A549 (cell line): Measurements from ENCODE around the gene SORBS1.

Source experiments
- CTCF ChIP-seq: fragments of >200 bp; sonication (Bioruptor Twin); formaldehyde crosslinking; IDR thresholded peaks from 3 replicates; pipeline ENCODE4 v1.5.1; 2016
- HMGXB4 ChIP-seq: fragments of 250-450 bp; sonication (Bioruptor Pico); IDR thresholded peaks from 2 replicates; pipeline ENCODE4 v1.5.0; 2021; ENCODE audit warnings: mild to moderate bottlenecking, moderate library complexity, borderline replicate concordance
- SREBF2 ChIP-seq: fragments of 450-650 bp; IDR thresholded peaks from 2 replicates; pipeline ENCODE4 v1.6.1; 2014; ENCODE audit warnings: mild to moderate bottlenecking, moderate library complexity

- TF ChIP-seq HMGXB4 (no peak), SREBF2 (no peak), CTCF (no peak)
Observed at GRCh38 chr10:95306851-95307250, 254.3 kb downstream of the SORBS1 start.
